AG04450 (cell line): ENCODE results near the gene TRMT1. TPM values are rescaled to one million over a fixed set of nuclear protein-coding genes. Genes with fewer than 3 reads are reported as not detected.

Source experiments
- CTCF ChIA-PET: fragments of 300-600, 350-600 bp; formaldehyde crosslinking; extraction: SDS; loops from one replicate; lab custom pipeline; 2022; ENCODE audit warnings: antibody characterized with exemption, inconsistent platforms; lab: Charles Lee
- POLR2A ChIA-PET: fragments of 350-600 bp; formaldehyde crosslinking; extraction: SDS; loops from one replicate; lab custom pipeline; 2021; ENCODE audit warnings: antibody characterized with exemption, inconsistent platforms; lab: Yijun Ruan, JAX
- DNase-seq: peaks from one replicate; pipeline ENCODE4 v3.0.0-alpha.2; 2011; ENCODE audit warnings: low read depth, low spot score
- H3K27ac ChIP-seq: one replicate; pipeline ENCODE4 v1.5.1; 2012; ENCODE audit warnings: low read depth, low read length, control low read depth
- H3K27me3 ChIP-seq: one replicate; pipeline ENCODE4 v1.6.0; 2012; ENCODE audit warnings: low read length; ENCODE audit not compliant: control insufficient read depth, insufficient read depth
- H3K4me3 ChIP-seq: 2 replicates; pipeline ENCODE4 v1.5.1; 2011; ENCODE audit warnings: mild to moderate bottlenecking, low read depth, low read length, control low read depth
- H3K9me3 ChIP-seq: 2 replicates; pipeline ENCODE4 v1.5.1; 2012; ENCODE audit warnings: low read length; ENCODE audit not compliant: control insufficient read depth, insufficient read depth
- CTCF ChIP-seq: IDR thresholded peaks from 2 replicates; pipeline ENCODE4 v1.5.1; 2011; ENCODE audit warnings: low read depth, low read length, control low read depth, inconsistent platforms
- polyA plus RNA-seq: library from polyadenylated mRNA; depleted of rRNA; stranded (reverse); fragments of >200 nt; gene quantifications from 2 replicates; pipeline ENCODE4 v1.2.3, GENCODE V29; 2011; rRNA removed

TRMT1 gene
- polyA plus RNA-seq, 1 experiment, result 17.3 TPM

DNA sequence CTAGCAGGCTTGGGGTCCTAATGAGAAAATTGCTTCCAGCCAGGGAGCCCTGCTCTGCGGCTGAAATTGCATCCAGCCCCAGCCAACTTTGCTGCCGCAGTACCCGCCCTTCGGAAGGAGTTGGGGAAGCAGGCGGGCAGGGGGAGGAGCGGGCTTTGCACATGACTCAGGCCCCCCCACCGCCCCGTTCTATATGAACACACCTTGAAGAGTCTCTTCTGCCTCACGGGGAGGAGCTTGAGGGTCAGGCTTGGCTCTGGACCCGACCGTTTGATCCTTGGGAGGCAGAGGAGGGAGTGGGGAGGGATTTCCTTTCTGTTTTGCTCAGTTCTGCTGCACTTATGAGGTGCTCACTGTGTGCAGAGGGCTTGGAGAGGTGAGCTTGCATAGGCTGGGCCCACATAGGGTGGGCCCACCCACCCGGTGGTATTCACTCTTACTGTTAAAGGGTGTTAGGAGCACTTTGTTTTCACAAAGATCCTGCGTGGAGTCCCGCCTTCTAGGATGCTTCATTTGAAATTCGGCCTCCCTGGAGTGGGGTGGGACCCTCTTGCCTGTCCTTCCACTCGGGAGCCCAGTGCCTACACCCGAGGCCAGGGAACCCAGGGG is 60.4 kb downstream of the TRMT1 start:
- H3K27me3 ChIP-seq, result no peaks in the 10 kb centered on the region
- peak overlapping the region; percentile 41 for H3K4me3 ChIP-seq
- no peaks in the 10 kb centered on the region for H3K9me3 ChIP-seq
- peak overlapping the region; percentile 98 for H3K27ac ChIP-seq
- no peak for TF ChIP-seq CTCF
- ChIA-PET CTCF (interaction anchor here (0.6 to 6.9 kb wide), 4 partner anchors 24 to 91 kb away, joined by 3 to 66 read pairs (median 6); no protein-coding TSS in a partner anchor), POLR2A (interaction anchor here (0.8 to 1.9 kb wide), 6 partner anchors 11 to 110 kb away, joined by 3 to 8 read pairs (median 4); partner anchors contain the start of gene RAD23A)
- no peak for DNase-seq

- Histone ChIP-seq H3K9me3 (no peaks in the 10 kb centered on the region), H3K4me3 (peak overlapping the region; percentile 41), H3K27me3 (no peaks in the 10 kb centered on the region), H3K27ac (peak overlapping the region; percentile 98)
- CTCF ChIA-PET, result interaction anchor here (0.6 to 6.9 kb wide), 6 partner anchors 11 to 90 kb away, joined by 3 to 66 read pairs (median 4); no protein-coding TSS in a partner anchor
- no peak for TF ChIP-seq CTCF
- POLR2A ChIA-PET, result interaction anchor here (0.6 to 1.9 kb wide), 14 partner anchors 10 to 262 kb away, joined by 3 to 20 read pairs (median 4); partner anchors contain the start of genes NACC1 and RAD23A
- peak; percentile 79 for DNase-seq
Measured at GRCh38 chr19:13055213-13056051, 61.1 kb downstream of the TRMT1 start.

Other genes with a start within 250 kb of the TRMT1 start
- gene DNASE2, start 235.3 kb downstream of the TRMT1 start, polyA plus RNA-seq, result 28.9 and 39.5 TPM in 2 replicates
- not detected in 2 replicates for gene KLF1, start 229.5 kb downstream of the TRMT1 start, polyA plus RNA-seq
- gene GCDH, start 225.6 kb downstream of the TRMT1 start, polyA plus RNA-seq, result 11.4 and 14.0 TPM in 2 replicates
- gene SYCE2, start 197.4 kb downstream of the TRMT1 start, polyA plus RNA-seq, result not detected in 2 replicates
- 13.5 and 23.0 TPM in 2 replicates for gene FARSA, start 183.0 kb downstream of the TRMT1 start, polyA plus RNA-seq
- gene CALR, start 178.1 kb downstream of the TRMT1 start, polyA plus RNA-seq, result 1,597 and 1,650 TPM in 2 replicates
- 36.2 and 41.4 TPM in 2 replicates for gene RAD23A, start 170.9 kb downstream of the TRMT1 start, polyA plus RNA-seq
- gene GADD45GIP1, start 159.5 kb downstream of the TRMT1 start, polyA plus RNA-seq, result 31.6 and 35.1 TPM in 2 replicates
- gene DAND5, start 147.2 kb downstream of the TRMT1 start, polyA plus RNA-seq, result not detected in 2 replicates
- gene NFIX, start 121.3 kb downstream of the TRMT1 start, polyA plus RNA-seq, result 15.1 and 22.3 TPM in 2 replicates
- 0.11 and 0.29 TPM in 2 replicates for gene LYL1, start 13.9 kb downstream of the TRMT1 start, polyA plus RNA-seq
- 43.4 and 76.4 TPM in 2 replicates for gene NACC1, start 1.5 kb upstream of the TRMT1 start, polyA plus RNA-seq
- gene STX10, start 33.6 kb upstream of the TRMT1 start, polyA plus RNA-seq, result 47.9 and 57.6 TPM in 2 replicates
- 15.3 and 21.3 TPM in 2 replicates for gene IER2, start 33.7 kb upstream of the TRMT1 start, polyA plus RNA-seq